GM23338 (cell line): ENCODE data around the gene EXOC6.

Experiments
- CREB1 ChIP-seq: fragments of 250-450 bp; sonication (Bioruptor Pico); IDR thresholded peaks from 2 replicates; pipeline ENCODE4 v1.5.0; 2020; ENCODE audit warnings: low read depth, mild to moderate bottlenecking, moderate library complexity
- CTCF ChIP-seq, 2 experiments: fragments of 200-600 bp in 1 of 2; sonication (generic) in 1 of 2; conservative IDR thresholded peaks; 2 replicates each; pipeline versions ENCODE4 v1.5.1 to v1.6.1; 2016 to 2017; ENCODE audit warnings: antibody characterized with exemption in 2 of 2, low read depth in 2 of 2, mild to moderate bottlenecking in 2 of 2, moderate library complexity in 1 of 2
- ETS1 ChIP-seq: IDR thresholded peaks from 2 replicates; pipeline ENCODE4 v1.6.1; 2016; ENCODE audit warnings: antibody characterized with exemption
- EZH2 ChIP-seq: fragments of 200-600 bp; sonication (generic); IDR thresholded peaks from one replicate; pipeline ENCODE4 v1.8.0; 2017; ENCODE audit warnings: antibody characterized with exemption, mild to moderate bottlenecking, low read depth; ENCODE audit not compliant: unreplicated experiment
- EZH2phosphoT487 ChIP-seq: fragments of 200-600 bp; sonication (generic); IDR thresholded peaks from one replicate; pipeline ENCODE4 v1.8.1; 2018; ENCODE audit warnings: antibody characterized with exemption; ENCODE audit not compliant: unreplicated experiment
- JUNB ChIP-seq: IDR thresholded peaks from one replicate; pipeline ENCODE4 v1.6.1; 2016; ENCODE audit warnings: antibody characterized with exemption; ENCODE audit not compliant: unreplicated experiment
- POLR2AphosphoS5 ChIP-seq: IDR thresholded peaks from 2 replicates; pipeline ENCODE4 v1.6.1; 2016; ENCODE audit warnings: antibody characterized with exemption, low read depth
- REST ChIP-seq: IDR thresholded peaks from one replicate; pipeline ENCODE4 v1.6.1; 2018; ENCODE audit warnings: antibody characterized with exemption; ENCODE audit not compliant: unreplicated experiment
- STAT1 ChIP-seq: IDR thresholded peaks from one replicate; pipeline ENCODE4 v1.6.1; 2016; ENCODE audit warnings: antibody characterized with exemption; ENCODE audit not compliant: unreplicated experiment
- ZNF114 ChIP-seq: fragments of 250-450 bp; sonication (Bioruptor Pico); IDR thresholded peaks from 2 replicates; pipeline ENCODE4 v1.5.0; 2020; ENCODE audit warnings: mild to moderate bottlenecking, moderate library complexity

DNA sequence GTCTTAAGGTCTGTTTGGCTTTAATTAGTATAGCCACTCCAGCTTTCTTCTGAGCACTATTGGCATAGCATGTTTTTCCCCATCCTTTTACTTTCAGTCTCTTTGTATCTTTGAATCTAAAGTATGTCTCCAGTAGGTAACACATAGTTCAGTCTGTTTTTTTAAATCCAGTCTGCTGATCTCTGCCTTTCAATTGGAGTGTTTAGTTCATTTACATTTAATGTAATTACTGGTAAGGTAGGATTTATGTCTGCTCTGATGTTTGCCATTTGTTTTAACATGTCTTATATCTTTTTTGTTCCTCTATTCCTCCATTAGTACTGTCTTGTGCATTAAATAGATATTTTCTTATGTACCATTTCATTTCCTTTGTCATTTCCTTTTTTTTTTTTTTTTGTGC, 72.5 kb downstream of the EXOC6 start:
- TF ChIP-seq EZH2phosphoT487, result no peak
- TF ChIP-seq CTCF (conservative IDR thresholded peaks at IDR 0.05; ENCODE audit: low read depth in 2 of 2), result no peak
- TF ChIP-seq REST, result no peak
- TF ChIP-seq EZH2, result no peak
- TF ChIP-seq ETS1, result no peak
- TF ChIP-seq POLR2AphosphoS5, result no peak
- no peak for TF ChIP-seq ZNF114 (CRISPR knock-in tag)
- TF ChIP-seq CREB1 (CRISPR knock-in tag), result no peak
- no peak for TF ChIP-seq JUNB
- TF ChIP-seq STAT1, result no peak
